HG03575 (cell line): Measurements from ENCODE around the gene ATP6V0A1.
"Not testable (repeated sequence)": the region's sequence is repeated elsewhere in the genome, so short reads cannot be mapped to it uniquely, and the experiment has no call there.

ENCODE experiments used
- ATAC-seq: cut with Tn5 transposase; IDR thresholded peaks from one replicate; pipeline ENCODE4 v1.9.1; 2021; ENCODE audit not compliant: unreplicated experiment, insufficient number of reproducible peaks, low FRiP score; ENCODE audit errors: extremely low read depth

Gene ATP6V0A1

GRCh38 chr17:42531455-42532354 is 73.0 kb downstream of the ATP6V0A1 start:
- ATAC-seq = no peak

GRCh38 chr17:42535155-42536047 is 76.7 kb downstream of the ATP6V0A1 start:
- no peak for ATAC-seq

GRCh38 chr17:42536048-42536371 is 77.3 kb downstream of the ATP6V0A1 start, which contains the start of gene NAGLU:
Gene NAGLU, plus strand, starts transcription at chr17:42536241. Its CDS starts 32 bp downstream, at chr17:42536273.
- ATAC-seq = no peak

GRCh38 chr17:42536372-42537155 is 77.9 kb downstream of the ATP6V0A1 start:
- no peak for ATAC-seq

- ATAC-seq = no peak
These were observed 78.6 kb downstream of the ATP6V0A1 start for GRCh38 chr17:42537156-42537805.

GRCh38 chr17:42537826-42538451 is 79.3 kb downstream of the ATP6V0A1 start:
- ATAC-seq = no peak

- no peak for ATAC-seq
These were observed 79.8 kb downstream of the ATP6V0A1 start for GRCh38 chr17:42538482-42538881.

GRCh38 chr17:42540558-42540957 is 81.9 kb downstream of the ATP6V0A1 start:
- ATAC-seq = not testable (repeated sequence)

- ATAC-seq = no peak
These were observed 82.6 kb downstream of the ATP6V0A1 start for GRCh38 chr17:42541041-42541833.

GRCh38 chr17:42543190-42544079 is 84.8 kb downstream of the ATP6V0A1 start:
- ATAC-seq = no peak

GRCh38 chr17:42544874-42545283 is 86.2 kb downstream of the ATP6V0A1 start:
- ATAC-seq = no peak

- ATAC-seq = not testable (repeated sequence)
These were observed 87.3 kb downstream of the ATP6V0A1 start for GRCh38 chr17:42545755-42546505.

GRCh38 chr17:42547001-42547461 is 88.4 kb downstream of the ATP6V0A1 start:
- ATAC-seq = no peak

GRCh38 chr17:42547698-42548069 is 89.0 kb downstream of the ATP6V0A1 start:
- ATAC-seq = no peak

GRCh38 chr17:42548070-42548837 is 89.6 kb downstream of the ATP6V0A1 start:
- no peak for ATAC-seq
